COLO668 (cell line): ENCODE data around the gene MYH6.

Source experiments
- DNase-seq: peaks from one replicate; lab custom pipeline; 2025; ENCODE audit not compliant: unreplicated experiment; lab: John Stamatoyannopoulos, UW

MYH6 gene

DNA sequence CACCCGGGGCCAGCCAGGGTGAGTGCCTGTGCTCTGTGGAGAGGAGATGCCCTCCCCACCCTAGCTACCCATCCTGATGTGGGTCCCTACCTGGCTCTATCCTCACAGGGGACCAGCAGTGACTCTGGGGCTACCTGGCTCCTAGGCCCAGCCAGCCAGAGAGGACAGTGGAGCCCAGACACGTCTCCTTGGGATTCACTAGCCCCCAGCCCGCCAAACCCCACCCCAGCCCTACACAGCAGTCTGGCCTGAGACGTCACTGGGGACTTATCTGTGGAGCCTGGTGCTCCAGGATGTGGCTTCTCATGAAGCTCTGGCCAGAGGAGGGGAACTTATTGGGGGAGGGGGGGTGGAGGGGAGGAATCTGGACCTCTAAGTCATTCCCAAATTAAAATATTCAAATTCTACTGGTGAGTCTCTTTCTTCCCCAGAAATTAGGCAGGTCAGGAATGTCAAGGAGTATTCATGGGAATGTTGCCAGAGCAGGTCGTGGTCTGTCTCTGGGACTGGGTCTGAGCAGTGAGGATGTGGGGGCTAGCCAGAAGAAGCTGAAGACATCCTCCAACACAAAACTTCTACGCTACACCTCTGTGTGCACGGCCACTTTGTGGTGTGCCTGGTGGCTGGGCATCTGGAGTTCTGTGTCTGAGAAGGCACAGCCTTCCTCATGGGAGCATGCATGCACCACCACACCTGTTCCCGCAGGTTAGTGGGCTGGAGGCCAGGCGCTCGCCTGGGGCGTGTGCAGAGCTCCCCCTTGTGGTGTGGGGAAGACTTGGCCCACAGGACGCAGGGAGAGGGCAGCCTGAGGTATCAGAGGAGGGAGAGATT lies 28.5 kb downstream of the MYH6 start:
- peak; percentile 76 for DNase-seq

DNA sequence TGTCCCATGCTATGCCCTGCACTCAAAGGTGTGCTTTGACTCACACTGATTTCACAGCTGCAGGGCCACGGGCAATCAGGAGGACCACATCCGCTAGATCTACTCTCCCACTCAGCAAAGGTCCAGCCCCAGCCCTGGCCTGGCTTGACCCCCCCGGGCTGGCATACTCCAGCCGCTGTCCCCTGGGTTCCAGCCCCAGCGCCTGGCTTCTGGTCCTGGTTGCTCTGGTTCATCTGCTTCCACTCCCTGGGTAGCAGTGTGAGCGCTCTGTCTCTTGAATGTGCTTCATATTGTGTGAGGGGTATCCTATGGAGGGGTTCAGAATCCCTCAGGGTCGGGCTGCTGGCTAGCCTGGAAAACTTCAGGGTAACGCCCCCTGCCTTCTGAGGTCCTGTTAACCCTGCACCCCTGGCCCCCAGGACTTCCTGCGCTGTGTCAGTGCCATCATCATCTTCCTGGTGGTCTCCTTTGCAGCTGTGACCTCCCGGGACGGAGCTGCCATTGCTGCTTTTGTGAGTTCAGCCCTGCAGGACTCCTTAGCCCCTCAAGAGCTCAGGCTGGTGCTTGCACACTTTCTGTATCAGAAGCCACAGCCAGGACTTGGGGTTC lies 29.4 kb downstream of the MYH6 start:
- DNase-seq: no peak

DNA sequence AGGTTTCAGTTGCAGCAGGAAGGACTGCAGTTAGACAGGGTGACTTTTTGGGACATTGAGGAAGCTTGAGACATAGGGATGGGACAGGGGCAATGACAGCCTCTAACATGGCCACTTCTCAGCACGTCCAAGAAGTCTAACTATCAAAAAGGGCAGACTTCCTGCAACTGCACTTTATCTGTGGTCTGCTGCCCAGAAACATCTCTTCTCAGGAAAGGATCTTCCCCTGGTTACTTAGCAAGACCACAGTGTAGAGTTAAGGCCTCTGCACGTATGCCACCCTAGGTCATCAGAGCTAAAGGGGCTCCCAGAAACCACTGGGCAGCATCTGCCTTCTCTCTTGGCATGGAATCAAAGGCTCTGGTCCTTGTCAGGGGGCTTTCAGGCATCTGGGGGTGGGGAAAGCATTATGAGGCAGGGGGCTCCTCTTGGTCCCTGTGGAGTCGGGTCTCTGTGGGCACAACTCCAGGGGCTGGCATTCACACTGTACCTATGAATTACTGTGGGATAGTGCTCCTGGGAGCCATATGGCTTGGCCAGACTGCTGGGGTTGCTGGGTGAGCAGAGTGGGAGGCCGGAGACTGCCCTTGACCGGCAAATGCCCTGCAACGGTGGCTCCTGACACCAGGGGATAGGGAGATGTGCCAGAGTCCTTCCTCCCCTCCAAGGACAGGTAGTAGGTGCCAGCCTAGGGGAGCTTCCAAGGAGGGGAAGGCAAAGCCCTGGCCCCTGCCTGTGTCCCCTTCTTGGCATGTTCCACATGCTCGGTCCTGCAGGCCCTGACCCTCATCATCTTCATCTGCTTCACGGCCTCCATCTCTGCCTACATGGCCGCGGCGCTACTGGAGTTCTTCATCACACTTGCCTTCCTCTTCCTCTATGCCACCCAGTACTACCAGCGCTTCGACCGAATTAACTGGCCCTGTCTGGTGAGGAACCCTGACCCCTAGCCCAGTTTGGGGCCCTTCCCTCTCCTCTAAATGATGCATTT lies 30.2 kb downstream of the MYH6 start:
- DNase-seq: no peak

DNA sequence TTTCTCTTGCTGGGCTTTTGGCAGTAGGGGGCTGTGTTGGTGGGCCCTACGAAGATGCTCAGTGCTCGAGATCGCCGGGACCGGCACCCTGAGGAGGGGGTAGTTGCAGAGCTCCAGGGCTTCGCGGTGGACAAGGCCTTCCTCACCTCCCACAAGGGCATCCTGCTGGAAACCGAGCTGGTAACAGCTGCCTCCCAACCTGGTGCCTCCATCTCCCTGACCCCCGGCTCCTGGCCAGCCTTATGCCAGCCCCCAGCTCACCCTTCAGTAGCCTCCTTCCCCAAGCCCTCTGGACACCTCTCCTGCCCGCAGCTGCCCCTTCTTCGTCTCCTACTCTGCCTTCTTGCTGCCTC lies 30.9 kb downstream of the MYH6 start:
- DNase-seq: no peak

DNA sequence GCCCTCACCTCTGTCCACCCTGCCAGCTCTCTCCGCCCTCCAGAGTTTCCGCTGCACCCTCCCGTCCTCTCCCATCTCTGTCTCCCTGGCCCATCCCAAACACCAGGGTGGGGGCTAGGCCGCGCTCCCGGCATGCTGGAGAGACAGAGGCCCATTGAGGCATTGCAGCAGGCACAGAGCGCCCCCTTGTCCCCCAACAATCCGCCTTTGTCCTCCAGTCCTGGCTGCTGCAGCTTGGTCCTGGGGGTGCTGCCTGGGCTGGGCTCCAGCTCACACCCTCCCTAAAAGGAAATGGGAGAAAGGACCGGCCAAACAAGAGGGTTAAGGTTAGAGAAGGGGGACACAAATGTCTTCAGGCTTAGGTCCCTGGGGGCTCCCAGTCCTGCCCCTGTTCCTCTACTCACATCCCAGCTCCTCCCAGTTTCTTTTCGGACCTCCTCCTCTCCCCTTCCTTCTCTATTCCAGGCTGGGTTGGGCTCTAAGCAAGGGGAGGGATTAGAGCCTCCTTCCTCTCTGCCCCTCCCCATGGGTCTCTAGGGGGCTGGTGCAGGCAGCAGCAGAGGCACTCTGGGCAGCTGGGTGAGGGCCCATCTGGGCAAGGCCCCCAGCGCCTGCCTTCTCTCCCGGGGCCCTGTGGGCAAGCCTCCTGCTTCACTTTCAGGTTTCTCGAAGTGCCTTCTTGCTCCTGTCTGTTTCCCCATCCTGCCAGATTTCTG lies 31.4 kb downstream of the MYH6 start, which contains the start of gene CMTM5:
TSS of gene CMTM5 (plus strand) at position 565 of the 716 bp plus-strand sequence. CDS start 206 bp downstream, outside the sequence.
- no peak for DNase-seq

DNA sequence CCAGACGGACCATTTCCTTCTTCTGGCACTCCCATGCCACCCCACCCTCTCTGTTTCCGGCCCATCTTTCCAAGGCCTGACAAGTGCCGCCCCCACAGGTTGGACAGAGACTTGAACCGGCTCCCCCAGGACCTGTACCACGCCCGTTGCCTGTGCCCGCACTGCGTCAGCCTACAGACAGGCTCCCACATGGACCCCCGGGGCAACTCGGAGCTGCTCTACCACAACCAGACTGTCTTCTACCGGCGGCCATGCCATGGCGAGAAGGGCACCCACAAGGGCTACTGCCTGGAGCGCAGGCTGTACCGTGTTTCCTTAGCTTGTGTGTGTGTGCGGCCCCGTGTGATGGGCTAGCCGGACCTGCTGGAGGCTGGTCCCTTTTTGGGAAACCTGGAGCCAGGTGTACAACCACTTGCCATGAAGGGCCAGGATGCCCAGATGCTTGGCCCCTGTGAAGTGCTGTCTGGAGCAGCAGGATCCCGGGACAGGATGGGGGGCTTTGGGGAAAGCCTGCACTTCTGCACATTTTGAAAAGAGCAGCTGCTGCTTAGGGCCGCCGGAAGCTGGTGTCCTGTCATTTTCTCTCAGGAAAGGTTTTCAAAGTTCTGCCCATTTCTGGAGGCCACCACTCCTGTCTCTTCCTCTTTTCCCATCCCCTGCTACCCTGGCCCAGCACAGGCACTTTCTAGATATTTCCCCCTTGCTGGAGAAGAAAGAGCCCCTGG lies 32.4 kb downstream of the MYH6 start:
- DNase-seq: no peak

DNA sequence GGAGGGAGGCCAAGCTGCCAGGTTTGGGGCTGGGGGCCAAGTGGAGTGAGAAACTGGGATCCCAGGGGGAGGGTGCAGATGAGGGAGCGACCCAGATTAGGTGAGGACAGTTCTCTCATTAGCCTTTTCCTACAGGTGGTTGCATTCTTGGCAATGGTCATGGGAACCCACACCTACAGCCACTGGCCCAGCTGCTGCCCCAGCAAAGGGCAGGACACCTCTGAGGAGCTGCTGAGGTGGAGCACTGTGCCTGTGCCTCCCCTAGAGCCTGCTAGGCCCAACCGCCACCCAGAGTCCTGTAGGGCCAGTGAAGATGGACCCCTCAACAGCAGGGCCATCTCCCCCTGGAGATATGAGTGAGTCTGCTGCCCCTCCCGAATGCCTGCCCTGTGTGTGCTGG lies 35.0 kb downstream of the MYH6 start:
- DNase-seq: no peak

DNA sequence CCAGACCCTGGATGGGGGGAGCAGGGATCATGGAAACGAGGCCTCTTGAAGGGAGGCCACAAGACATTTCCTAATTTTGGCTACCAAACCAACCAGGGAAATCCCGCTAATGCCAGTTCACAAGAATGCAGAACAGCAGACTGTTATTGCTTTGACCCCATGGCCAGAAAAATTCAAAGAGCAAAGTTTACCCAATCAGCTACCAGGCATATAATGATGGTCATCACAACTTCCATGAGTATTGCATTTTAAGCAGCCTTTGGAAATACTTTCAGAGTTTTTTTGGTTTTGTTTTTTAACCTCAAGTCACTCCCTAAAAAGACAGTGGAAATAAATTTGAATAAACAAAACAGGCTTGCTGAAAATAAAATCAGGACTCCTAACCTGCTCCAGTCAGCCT lies 35.6 kb downstream of the MYH6 start, which contains the start of gene IL25:
TSS of gene IL25 (plus strand) at position 301 of the 400 bp plus-strand sequence.
- no peak for DNase-seq

DNA sequence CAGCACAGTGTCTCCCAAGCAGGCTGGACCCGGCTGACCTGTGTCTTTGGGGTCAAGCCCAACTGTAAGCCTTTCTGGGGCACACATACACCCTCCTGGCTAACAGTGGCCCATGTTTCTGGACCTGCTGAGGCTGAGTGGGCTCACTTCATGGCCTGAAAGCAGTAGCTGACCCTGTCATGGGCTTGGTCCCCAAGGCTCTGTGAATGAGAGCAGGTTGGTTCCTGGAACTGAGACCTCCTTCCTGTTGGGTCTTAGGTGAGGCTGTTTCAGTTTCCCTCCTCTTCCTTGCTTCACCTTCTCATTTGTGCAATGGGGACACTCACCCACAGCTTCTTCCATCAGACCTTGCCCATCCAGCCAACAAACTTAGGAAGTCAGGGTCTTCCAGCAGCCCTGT lies 36.2 kb downstream of the MYH6 start:
- DNase-seq: no peak

DNA sequence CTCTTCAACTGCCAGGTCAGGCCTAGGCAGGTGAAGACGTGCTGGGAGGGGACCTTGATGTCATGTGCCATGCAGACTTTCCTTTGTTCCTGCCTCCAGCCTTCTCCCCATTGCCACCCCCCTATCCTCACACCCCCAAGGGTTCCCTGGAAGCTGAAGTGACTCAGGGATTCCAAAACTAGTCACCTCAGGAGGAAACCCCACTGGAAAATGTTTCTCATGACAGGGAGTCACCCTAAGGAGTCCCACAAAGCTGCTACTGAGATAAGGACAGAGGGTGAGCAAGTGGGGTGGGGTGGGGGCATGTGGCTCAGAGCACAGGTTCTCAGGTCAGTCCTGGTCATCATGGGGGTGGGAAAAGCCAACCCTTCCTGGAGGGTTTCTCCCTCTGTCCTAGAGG lies 37.9 kb downstream of the MYH6 start:
- DNase-seq: no peak

DNA sequence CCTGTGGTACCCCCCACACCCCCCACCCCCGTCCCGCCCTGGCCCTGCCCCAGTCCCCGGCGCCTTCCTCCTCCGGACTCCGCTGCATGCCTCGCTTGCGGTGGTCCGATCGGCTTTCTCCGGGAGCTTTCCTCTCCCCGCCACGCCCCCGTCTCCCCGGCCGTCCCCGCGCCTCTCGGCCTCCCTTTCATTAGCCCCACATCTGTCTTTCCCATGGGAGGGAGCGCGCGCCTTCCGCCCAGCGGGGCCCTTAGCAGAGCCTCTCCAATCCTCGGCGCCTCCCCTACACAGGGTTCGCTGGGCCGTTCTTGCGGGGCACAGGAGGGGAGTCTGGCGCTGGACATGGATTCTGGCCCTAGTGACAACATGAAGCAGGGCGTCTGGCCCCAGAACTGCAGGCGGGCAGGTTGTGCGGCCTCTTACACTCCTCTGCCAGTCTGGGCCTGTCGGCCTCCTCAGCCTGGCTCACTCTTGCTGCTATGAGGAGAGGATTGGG lies 41.6 kb downstream of the MYH6 start:
- DNase-seq: no peak

DNA sequence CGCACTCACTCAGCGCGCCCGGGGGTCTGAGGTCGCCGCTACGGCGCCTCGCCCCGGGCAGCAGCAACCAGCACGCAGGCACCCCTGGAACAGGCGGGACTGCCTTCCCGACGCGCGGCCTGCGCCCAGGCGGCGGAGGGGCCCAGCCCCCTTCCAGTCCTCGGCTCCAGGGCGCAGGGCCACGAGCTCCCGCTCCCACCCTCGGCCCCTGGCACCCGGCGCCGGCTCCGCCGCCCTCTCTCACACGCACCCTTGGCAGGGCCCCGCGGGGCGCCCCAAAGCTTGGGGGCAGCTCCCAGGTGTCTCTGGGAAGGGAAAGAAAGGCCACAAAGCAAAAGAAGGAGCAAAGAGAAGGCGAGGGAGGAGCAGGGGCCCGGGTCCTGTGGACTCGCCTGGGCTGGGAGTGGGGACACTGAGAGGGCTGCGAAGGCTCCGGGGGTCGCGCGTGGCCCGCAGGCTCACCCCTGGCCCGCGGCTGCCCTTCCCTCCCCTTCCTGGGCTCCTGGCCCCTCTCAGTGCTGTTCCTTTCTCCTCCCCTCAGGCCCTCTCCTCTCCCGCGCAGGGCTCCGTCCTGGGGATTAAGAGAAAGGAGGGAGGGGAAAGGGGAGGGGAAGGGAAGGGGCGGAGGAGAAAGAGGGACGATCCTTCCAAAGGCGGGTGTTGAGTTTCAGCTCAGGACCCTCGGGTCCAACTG lies 42.2 kb downstream of the MYH6 start:
- no peak for DNase-seq

DNA sequence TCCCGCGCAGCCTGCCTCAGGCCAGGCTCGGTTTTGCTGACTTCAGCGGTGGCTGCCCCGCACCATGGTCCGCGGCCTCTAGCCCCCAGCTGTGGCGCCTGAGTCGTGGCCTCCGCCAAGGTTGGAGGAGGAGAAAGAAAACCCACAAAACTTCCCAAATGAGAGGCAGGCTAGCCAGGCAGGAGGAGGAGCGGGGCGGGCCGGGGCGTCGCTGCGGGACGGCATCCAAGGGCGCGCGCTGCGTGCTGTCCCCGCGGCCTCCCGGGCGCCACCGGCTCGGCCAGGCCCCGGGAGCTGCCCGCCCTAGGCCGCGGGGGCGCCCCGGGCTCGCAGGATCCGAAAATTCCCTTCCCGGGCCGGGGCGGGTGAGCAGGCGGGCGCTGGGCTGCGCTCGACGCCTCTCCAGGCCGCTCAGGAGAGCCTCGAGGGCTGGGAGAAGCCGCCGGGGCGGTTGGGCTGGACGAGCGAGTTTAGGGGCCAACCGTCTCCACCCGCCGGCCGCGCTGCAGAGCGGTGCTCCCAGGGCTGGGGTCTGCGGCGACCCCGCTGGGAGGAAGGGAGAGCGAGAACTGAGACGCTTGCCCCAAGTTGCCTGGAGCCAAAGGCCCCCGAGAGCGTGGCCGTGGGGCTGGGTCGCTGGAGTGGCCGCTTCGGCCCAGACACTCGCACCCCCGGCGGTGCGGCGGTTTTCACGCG lies 42.9 kb downstream of the MYH6 start, which contains the start of gene EFS:
TSS of gene EFS (minus strand) at position 137 of the 696 bp plus-strand sequence. CDS start 147 bp downstream, outside the sequence.
- no peak for DNase-seq

DNA sequence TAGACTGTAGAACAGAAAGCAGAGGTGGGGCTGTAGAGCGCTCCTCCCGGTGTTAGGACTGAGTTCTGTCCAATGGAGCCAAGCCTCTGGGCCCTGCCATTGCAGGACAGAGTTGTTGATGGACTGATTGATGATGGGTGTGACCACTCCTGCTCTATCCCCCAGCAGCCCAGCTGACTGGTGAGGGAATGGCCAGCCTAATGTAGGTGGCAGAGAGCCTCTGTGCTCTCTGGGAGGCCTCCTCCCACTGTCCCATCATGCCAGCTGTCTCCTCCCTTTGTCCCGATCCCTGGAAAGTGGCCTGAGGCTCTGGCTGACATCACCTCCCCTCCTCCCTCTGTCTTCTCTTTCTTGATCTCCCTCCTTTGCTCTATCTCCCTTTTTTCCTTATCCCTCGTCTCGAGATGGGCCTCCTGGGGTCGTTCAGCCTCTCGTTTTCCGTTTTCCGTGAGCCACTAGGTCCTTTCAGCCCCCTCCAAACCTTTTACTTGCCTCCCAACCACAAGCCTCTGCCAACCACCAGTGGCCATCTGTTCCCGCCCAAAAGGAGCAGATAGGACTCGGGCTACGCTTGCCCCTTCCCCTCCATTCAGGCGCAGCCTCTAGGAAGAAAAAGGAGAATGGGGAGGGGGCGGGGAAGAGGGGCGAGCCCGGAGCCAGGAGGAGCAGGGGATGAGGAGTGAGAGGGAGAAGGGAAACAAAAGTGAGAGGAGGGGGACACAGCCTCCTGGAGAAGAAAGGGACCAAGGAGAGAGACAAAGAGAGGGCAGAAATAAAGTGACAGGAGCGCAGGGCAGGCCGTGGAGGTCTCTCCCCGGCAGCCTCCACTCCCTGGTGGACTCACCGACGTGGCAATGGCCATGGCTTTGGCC lies 43.7 kb downstream of the MYH6 start:
- DNase-seq: no peak

DNA sequence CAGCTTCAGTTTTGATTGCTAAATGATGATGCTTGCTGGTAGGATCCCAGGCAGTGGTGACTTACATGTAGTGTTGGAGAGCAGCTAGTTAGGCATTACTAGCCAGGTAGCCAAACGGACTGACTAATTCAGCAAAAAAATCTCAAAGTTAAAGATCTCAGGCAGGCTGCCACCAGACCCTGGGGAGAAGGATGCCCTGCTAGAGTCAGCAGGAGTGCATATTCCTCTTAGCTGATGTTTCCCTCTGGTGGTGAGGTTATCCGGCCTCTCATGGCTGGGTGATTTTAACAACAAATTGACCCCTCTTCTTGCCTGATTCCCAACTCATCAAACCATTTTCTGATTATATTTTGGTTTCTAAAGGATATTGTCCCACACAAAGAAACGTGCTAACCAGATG lies 45.9 kb downstream of the MYH6 start:
- DNase-seq: no peak

DNA sequence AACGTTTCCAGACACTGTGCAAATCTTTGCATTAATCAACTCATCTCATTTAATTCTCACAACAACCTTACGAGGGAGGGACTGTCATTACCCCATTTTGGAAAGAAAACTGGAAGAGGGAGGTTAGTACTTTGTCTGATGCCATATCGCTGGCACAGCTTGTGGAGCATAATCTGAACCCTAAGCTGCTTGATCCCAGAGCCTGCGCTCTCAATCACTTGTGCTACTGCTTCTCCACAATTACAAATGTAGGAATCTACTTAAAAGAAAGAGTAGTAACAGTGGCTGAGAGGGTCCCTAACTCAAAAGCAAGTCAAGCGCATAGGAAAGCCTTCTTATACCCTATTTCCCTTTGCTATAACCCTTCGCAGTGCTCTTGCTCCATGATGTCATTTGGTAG lies 46.3 kb downstream of the MYH6 start:
- DNase-seq: no peak

DNA sequence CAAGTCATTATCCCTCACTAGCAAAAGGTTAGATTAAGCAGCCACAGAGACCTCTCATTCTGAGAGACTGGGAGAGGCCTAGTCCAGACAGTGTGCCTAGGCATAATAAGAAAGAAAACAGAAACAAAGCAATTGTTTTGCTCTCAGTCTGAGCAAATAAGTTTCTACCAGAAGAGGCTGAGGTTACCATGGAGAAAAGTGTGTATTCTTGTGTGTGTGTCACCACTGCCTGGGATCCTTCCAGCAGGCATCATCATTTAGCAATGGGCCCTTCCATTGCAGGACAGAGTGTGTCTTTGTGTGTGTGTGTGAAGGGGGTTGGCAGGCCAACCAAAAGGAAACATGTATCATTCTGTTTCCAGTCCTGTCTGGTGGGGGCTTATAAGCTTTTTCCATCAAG lies 46.8 kb downstream of the MYH6 start:
- DNase-seq: no peak

DNA sequence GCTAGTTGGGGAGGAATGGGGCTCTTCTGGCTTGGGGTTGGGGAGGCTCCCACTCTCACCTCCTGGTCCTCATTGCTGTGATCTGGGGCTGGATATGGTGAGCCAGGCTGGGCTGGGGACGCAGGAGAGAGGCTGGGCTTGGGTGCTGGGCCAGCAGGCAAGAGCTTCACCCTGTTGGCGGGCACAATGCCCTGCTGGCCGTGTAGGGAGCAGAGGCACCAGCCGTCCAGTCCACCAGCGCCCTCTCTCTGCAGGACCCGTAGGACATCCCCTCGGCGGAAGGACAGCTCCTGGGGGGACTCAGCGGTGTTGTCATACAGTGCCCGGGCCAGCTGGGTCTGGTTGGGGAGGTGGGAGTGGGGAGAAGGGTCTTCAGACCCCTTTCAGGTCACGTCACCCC lies 47.6 kb downstream of the MYH6 start:
- peak; percentile 10 for DNase-seq
